Brain microvascular endothelial cell (primary cell): ENCODE results near the gene FKBP1A.

Experiments used
- DNase-seq: peaks from one replicate; pipeline ENCODE4 v3.0.0-alpha.2; 2020
- H3K27ac ChIP-seq: fragments of 250-450 bp; sonication (Bioruptor Pico); 2 replicates; pipeline ENCODE4 v1.5.1; 2020; ENCODE audit warnings: mild to moderate bottlenecking, moderate library complexity
- H3K27me3 ChIP-seq: fragments of 250-450 bp; sonication (Bioruptor Pico); replicated peaks from 2 replicates; pipeline ENCODE4 v1.5.1; 2020; ENCODE audit warnings: mild to moderate bottlenecking
- H3K36me3 ChIP-seq: fragments of 250-450 bp; sonication (Bioruptor Pico); replicated peaks from 2 replicates; pipeline ENCODE4 v1.5.1; 2020; ENCODE audit warnings: mild to moderate bottlenecking
- H3K4me3 ChIP-seq: 2 replicates; pipeline ENCODE4 v1.5.1; 2011; ENCODE audit warnings: low read depth, mild to moderate bottlenecking, control low read depth, low read length, moderate library complexity
- in situ Hi-C: cut with HindIII; loops from 2 replicates; pipeline ENCODE4 v1.10.0; 2017; ENCODE audit warnings: low sequenced_read_pairs, low pct_ligation_motif_present
- TF ChIP-seq, protein P1 (sequence below): IDR thresholded peaks from 2 replicates; pipeline ENCODE4 v1.5.1; 2011; ENCODE audit warnings: low read depth, mild to moderate bottlenecking, moderate library complexity, low read length, control low read depth, inconsistent platforms; ENCODE audit errors: missing control alignments

Gene FKBP1A

DNA sequence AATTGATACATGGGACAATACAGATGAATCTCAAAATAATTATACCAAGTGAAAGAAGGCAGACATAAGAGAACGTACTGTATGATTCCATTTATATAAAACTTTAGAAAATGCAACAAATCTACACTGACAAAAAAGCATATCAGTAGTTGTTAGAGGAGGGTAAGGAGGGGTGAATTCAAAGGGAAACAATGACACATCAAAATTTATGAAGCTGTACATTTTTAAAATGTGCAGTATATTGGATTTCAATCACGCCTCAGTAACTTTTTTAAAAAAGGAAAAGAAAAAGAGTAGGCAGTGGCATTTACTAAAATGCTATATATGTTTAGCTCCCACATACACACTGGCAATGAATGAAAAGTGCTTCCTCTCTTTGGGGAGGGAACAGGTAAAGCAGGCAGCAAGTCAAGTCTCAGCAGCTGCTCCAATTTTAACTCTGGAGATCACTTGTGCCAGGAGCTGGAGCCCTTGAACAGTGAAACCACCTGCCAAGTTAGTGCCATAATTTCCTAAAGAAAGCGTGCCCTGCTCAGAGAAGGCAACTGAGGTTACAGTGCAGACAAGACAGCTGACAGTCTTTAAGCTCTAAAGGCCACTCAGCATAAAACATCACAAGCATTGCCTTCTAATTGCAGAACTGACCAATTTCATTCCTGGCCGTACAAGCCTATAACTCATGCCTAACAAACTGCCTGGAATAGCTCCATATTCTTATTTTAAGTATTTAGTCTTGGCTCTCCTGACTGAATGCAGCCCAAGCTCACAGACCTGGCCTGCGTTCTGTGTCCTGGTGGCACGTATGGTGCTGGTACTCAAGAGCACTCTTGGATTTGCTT, 10.9 kb downstream of the FKBP1A start:
- in situ Hi-C loops: no loop called here

DNA sequence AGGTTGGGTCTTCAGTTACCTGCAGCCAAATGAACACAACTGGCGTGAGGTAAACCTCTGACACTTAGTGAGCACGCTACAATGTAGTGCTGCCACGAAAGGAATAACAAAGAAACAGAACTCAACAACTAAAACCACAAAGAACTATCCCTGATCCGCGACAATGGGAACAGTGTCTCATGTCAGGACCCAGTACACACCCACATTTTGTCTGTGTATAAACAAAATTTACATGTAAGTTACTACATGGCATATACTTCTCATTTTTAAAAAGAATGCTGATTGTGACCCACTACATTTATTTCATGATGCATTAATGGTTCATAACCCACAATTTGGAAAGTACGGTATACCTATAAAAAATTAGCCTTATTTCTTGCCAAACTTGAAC, 14.1 kb downstream of the FKBP1A start:
- Histone ChIP-seq H3K4me3 (no peak overlapping the region), H3K27me3 (no peaks in the 10 kb centered on the region), H3K27ac (no peak overlapping the region), H3K36me3 (peaks cover 13% of the 10 kb centered on the region)
- TF ChIP-seq, protein P1, sequence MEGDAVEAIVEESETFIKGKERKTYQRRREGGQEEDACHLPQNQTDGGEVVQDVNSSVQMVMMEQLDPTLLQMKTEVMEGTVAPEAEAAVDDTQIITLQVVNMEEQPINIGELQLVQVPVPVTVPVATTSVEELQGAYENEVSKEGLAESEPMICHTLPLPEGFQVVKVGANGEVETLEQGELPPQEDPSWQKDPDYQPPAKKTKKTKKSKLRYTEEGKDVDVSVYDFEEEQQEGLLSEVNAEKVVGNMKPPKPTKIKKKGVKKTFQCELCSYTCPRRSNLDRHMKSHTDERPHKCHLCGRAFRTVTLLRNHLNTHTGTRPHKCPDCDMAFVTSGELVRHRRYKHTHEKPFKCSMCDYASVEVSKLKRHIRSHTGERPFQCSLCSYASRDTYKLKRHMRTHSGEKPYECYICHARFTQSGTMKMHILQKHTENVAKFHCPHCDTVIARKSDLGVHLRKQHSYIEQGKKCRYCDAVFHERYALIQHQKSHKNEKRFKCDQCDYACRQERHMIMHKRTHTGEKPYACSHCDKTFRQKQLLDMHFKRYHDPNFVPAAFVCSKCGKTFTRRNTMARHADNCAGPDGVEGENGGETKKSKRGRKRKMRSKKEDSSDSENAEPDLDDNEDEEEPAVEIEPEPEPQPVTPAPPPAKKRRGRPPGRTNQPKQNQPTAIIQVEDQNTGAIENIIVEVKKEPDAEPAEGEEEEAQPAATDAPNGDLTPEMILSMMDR: no peak
- no peak for DNase-seq
- in situ Hi-C loops: no loop called here

More for the DNA sequence above, 10.9 kb downstream of the FKBP1A start:
- Histone ChIP-seq H3K27ac (no peak overlapping the region), H3K27me3 (no peaks in the 10 kb centered on the region), H3K4me3 (no peak overlapping the region), H3K36me3 (peaks cover 5% of the 10 kb centered on the region)
- DNase-seq: no peak
- TF ChIP-seq, protein P1: no peak

DNA sequence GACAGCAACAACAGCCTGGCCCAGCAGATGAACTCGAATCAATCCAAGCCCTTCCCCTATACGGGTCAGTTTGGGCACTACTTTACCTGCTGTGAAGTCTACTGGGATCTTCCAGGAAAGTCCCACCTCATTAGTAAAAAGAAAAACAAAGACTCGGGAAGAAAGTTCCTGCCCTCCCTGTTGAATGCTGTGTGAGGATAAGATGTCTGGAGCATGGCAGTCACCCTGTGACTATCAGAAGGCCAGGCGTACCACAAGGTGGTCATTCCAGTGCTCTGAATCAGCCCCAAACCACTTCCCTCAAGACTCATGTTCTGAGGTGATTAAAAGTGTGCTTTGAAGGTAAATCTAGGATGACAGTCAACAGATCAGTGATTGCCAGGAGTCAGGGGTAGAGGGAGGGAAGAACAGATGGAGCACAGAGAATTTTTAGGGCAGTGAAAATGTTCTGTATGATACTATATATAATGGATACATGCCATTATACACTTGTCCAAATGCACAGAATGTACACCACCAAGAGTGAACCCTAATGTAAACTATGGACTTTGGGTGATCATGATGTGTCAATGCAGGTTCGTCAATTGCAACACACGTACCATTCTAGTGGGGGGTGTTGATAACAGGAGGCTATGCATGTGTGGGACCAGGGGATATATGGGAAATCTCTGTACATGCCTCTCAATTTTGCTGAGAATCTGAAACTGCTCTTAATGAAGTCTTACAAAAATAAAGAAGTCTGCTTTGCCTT, 14.7 kb downstream of the FKBP1A start:
- no peaks in the 10 kb centered on the region for H3K27me3 ChIP-seq
- peak overlapping the region; percentile 15 for H3K27ac ChIP-seq
- peaks cover 16% of the 10 kb centered on the region for H3K36me3 ChIP-seq
- H3K4me3 ChIP-seq: no peak overlapping the region
- in situ Hi-C loops: no loop called here
- DNase-seq: no peak
- TF ChIP-seq, protein P1: no peak

DNA sequence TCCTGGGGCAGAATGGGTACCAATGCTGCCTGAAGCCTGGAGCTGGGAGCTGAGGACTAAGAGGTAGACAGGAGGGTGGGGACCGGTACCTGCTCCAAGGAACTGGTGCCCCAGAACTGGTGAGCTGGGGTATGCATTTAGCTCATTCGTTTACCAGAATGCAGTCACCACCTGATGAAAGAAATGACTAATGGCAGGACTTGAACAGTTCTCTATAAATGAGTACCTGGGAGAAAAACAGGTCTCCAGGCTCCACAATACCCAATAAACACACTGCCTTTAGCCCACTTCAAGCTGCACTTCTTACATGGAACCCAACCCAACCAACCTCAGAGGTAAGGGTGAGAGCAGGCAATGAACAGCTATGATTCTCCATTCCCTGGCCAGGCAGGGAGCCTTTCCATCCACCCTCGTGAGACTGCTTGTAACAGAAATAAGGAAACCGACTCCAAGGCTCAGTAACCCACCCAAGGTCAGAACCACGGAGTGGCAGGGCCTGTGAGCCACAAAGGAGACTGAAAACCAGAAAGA, 15.4 kb downstream of the FKBP1A start:
- Histone ChIP-seq H3K27me3 (no peaks in the 10 kb centered on the region), H3K4me3 (no peak overlapping the region), H3K27ac (peak overlapping the region; percentile 15), H3K36me3 (peaks cover 18% of the 10 kb centered on the region)
- TF ChIP-seq, protein P1: no peak
- DNase-seq: no peak
- in situ Hi-C loops: no loop called here

DNA sequence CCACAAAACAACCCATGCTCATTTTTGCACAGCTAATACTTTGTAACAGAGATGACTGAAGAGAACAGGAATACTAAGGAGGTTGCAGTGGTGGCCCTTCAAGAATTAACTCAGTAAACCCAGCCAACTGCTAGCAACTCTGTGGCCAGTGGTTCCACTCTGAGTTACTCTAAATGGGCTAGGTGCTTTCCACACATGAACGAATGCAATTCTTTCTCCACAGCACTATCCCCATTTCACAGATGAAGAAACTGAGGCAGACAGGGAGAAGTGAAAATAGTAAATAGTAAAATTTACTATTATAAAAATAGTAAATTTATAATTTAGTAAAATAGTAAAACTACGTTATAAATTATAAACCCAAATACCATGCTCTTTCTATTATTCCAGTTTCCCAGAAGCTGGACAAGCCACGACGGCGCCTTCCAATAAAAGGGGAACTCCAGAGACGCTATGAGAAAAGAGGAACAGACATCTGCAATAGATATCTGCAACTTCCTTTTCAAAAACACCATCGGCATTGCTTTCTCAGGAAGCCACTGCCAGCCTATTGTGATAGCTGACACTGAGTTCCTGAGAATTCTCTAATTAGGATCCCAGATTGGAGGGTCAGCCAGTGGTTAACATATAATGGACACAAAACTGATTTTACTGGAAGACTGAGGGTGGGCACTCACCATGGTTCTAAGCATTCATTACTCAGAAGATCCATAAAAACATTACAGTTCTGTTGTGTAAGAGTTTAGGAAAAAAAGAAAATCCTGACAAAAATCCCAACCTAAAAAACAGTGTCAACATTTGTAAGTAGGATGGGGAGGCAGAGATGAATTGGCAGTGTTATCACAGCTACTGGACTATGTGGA, 16.2 kb downstream of the FKBP1A start:
- in situ Hi-C loops: no loop called here

More for the DNA sequence above, 16.2 kb downstream of the FKBP1A start:
- TF ChIP-seq, protein P1: no peak
- no peak overlapping the region for H3K27ac ChIP-seq
- DNase-seq: no peak
- H3K36me3 ChIP-seq: peaks cover 23% of the 10 kb centered on the region
- H3K4me3 ChIP-seq: no peak overlapping the region
- H3K27me3 ChIP-seq: no peaks in the 10 kb centered on the region
